GM12878 (cell line): ENCODE data around the gene SCYL3. TPM values are rescaled to one million over a fixed set of nuclear protein-coding genes. Genes with fewer than 3 reads are reported as not detected.
A peak's percentile ranks its signal among the peaks of the same experiment; 100 is the strongest.

Source experiments
- BHLHE40 ChIP-seq, 2 experiments: fragments of 450-650 bp in 1 of 2; IDR thresholded peaks; 2 replicates each; pipeline ENCODE4 v1.6.1; 2011 to 2017; ENCODE audit warnings: low read depth in 2 of 2, borderline replicate concordance in 1 of 2, improper control_type of control experiment in 1 of 2, low read length in 1 of 2, mild to moderate bottlenecking in 1 of 2
- CEBPZ ChIP-seq: fragments of 150-350 bp; IDR thresholded peaks from 2 replicates; pipeline ENCODE4 v1.6.1; 2016; ENCODE audit warnings: low read depth, low read length
- CREB1 ChIP-seq: IDR thresholded peaks from 2 replicates; pipeline ENCODE4 v1.6.1; 2012; ENCODE audit warnings: low read depth, mild to moderate bottlenecking, inconsistent platforms
- CUX1 ChIP-seq: IDR thresholded peaks from 2 replicates; pipeline ENCODE4 v1.6.1; 2012; ENCODE audit warnings: improper control_type of control experiment, low read depth, low read length; ENCODE audit not compliant: insufficient replicate concordance
- EP300 ChIP-seq, 2 experiments: fragments of 150-350 bp in 1 of 2; IDR thresholded peaks; 2 replicates each; pipeline ENCODE4 v1.6.1; 2011 to 2012; ENCODE audit warnings: low read depth in 2 of 2, low read length in 2 of 2, borderline replicate concordance in 1 of 2, improper control_type of control experiment in 1 of 2, inconsistent platforms in 1 of 2; ENCODE audit not compliant: control insufficient read depth in 1 of 2
- ETV6 ChIP-seq, 2 experiments: fragments of 450-650 bp in 1 of 2; IDR thresholded peaks in 1 of 2; conservative IDR thresholded peaks in 1 of 2; 2 replicates each; pipeline ENCODE4 v1.6.1; 2014; ENCODE audit warnings: antibody characterized with exemption in 1 of 2, borderline replicate concordance in 1 of 2, low read depth in 1 of 2, mild to moderate bottlenecking in 1 of 2, moderate library complexity in 1 of 2
- IRF3 ChIP-seq: fragments of 450-650 bp; IDR thresholded peaks from 2 replicates; pipeline ENCODE4 v1.6.1; 2014; ENCODE audit warnings: mild to moderate bottlenecking
- KLF5 ChIP-seq: fragments of 450-650 bp; IDR thresholded peaks from 2 replicates; pipeline ENCODE4 v1.6.1; 2014; ENCODE audit warnings: mild to moderate bottlenecking; ENCODE audit not compliant: partially characterized antibody
- POLR2AphosphoS2 ChIP-seq: IDR thresholded peaks from 2 replicates; pipeline ENCODE4 v1.6.1; 2011; ENCODE audit warnings: low read depth, mild to moderate bottlenecking, low read length, improper control_type of control experiment, moderate library complexity
- RCOR1 ChIP-seq: conservative IDR thresholded peaks from 2 replicates; pipeline ENCODE4 v1.6.1; 2012; ENCODE audit warnings: low read depth, low read length, improper control_type of control experiment
- SIX5 ChIP-seq: IDR thresholded peaks from 2 replicates; pipeline ENCODE4 v1.6.1; 2011; ENCODE audit warnings: mild to moderate bottlenecking, low read depth, low read length, moderate library complexity; ENCODE audit not compliant: severe bottlenecking
- SMAD1 ChIP-seq: fragments of 450-650 bp; IDR thresholded peaks from 2 replicates; pipeline ENCODE4 v1.6.1; 2018; ENCODE audit warnings: mild to moderate bottlenecking, low read depth; ENCODE audit not compliant: partially characterized antibody
- SMARCA5 ChIP-seq: fragments of 450-650 bp; IDR thresholded peaks from 2 replicates; pipeline ENCODE4 v1.6.1; 2017; ENCODE audit warnings: mild to moderate bottlenecking
- STAT1 ChIP-seq: fragments of 450-650 bp; conservative IDR thresholded peaks from 2 replicates; pipeline ENCODE4 v1.6.1; 2014; ENCODE audit warnings: antibody characterized with exemption, mild to moderate bottlenecking
- ZSCAN29 ChIP-seq: fragments of 450-650 bp; IDR thresholded peaks from 2 replicates; pipeline ENCODE4 v1.6.1; 2017; ENCODE audit warnings: mild to moderate bottlenecking, moderate library complexity
- polyA plus RNA-seq, 11 experiments: library from polyadenylated mRNA; depleted of rRNA in 4 of 11; unstranded in 6 of 11; stranded (reverse) in 5 of 11; fragments of >200 nt; fragmentation: Nextera tagmentation in 4 of 11; fragmentation: Illumina TruSeq in 1 of 11; extraction: Ambion mirVana in 4 of 11; extraction: Trizol in 1 of 11; gene quantifications; 1 replicate in 1 of 11; 2 replicates in 10 of 11; pipeline versions ENCODE4 v1.2.1 to v1.2.3, GENCODE V29; 2011 to 2016; ENCODE audit warnings: inconsistent platforms in 2 of 11, missing spikeins in 2 of 11, low read depth in 1 of 11
- total RNA-seq, 4 experiments: library from RNA; depleted of rRNA in 3 of 4; stranded (reverse); fragments of >200 nt in 3 of 4; fragmentation: Illumina TruSeq in 1 of 4; extraction: Trizol in 1 of 4; gene quantifications; 2 replicates each; pipeline versions ENCODE4 v1.2.1 to v1.2.3, GENCODE V29; 2013 to 2021

Gene SCYL3
- total and polyA plus RNA-seq, 10 of the 15 experiments (the other 5 are each of a cell fraction or from before 2014, with no cell fraction given) = 4.3 to 14.3 (median 10.3) TPM

GRCh38 chr1:169893645-169894423 is at the start of gene SCYL3 (continued):
- peak; percentile 92 for TF ChIP-seq CREB1
- TF ChIP-seq BHLHE40 (IDR thresholded peaks at IDR 0.05; ENCODE audit: borderline replicate concordance in 1 of 2, low read depth in 2 of 2, low read length in 1 of 2) = peak in 1 of 2 experiments; percentile 31
- peak; percentile 29 for TF ChIP-seq SMAD1
- no peak for TF ChIP-seq POLR2AphosphoS2
- no peak for TF ChIP-seq ZSCAN29
- TF ChIP-seq CUX1 = no peak
- peak in 1 of 2 experiments; percentile 68; a peak in 2 of 4 replicates for TF ChIP-seq ETV6 (conservative IDR thresholded peaks at IDR 0.05 in 1 of 2, IDR thresholded peaks at IDR 0.05 in 1 of 2; ENCODE audit: borderline replicate concordance in 1 of 2, low read depth in 1 of 2)
- TF ChIP-seq EP300 (IDR thresholded peaks at IDR 0.05; ENCODE audit: borderline replicate concordance in 1 of 2, control insufficient read depth in 1 of 2, low read depth in 2 of 2, low read length in 2 of 2) = peak; percentile 5 to 39; a peak in 1 of 4 replicates
- no peak; the same call in 1 of the 2 replicates for TF ChIP-seq STAT1
- no peak; the same call in 1 of the 2 replicates for TF ChIP-seq RCOR1
- TF ChIP-seq KLF5 = peak; percentile 70
- TF ChIP-seq IRF3 = no peak
- no peak for TF ChIP-seq CEBPZ
- TF ChIP-seq SMARCA5 = no peak; the same call in 1 of the 2 replicates
- peak; percentile 75 for TF ChIP-seq SIX5
